K562 (cell line): ENCODE data around the gene AP2M1. TPM values are rescaled to one million over a fixed set of nuclear protein-coding genes. Genes with fewer than 3 reads are reported as not detected.

ENCODE experiments used
- ATAC-seq: fragments of 200-7000 bp; cut with Tn5 transposase; 3 replicates; pipeline ENCODE4 v1.9.1; 2020; ENCODE audit warnings: moderate library complexity
- BruUV-seq: library from RNA; stranded (reverse); fragments of 400-500 nt; replicated peaks from 2 replicates; lab custom pipeline; 2021; lab: Mats Ljungman, UMichigan
- CTCF ChIA-PET: fragments of 300-600 bp; formaldehyde crosslinking; extraction: SDS; loops from one replicate; lab custom pipeline; 2021; ENCODE audit warnings: low intra/inter-chr PET ratio; lab: Yijun Ruan, JAX
- POLR2A ChIA-PET: fragments of 300-600, 350-650 bp; sonication (Branson Sonifier 250); formaldehyde crosslinking; extraction: SDS; loops from one replicate; lab custom pipeline; 2021; ENCODE audit warnings: antibody characterized with exemption, inconsistent platforms; lab: Yijun Ruan, JAX
- DNase-seq, 4 experiments: peaks; one replicate each; pipeline versions ENCODE4 v3.0.0 to v3.0.0-alpha.2; 2011 to 2018; ENCODE audit warnings: low spot score in 3 of 4, mixed read lengths in 3 of 4; ENCODE audit errors: extremely low read depth in 1 of 4
- FAIRE-seq: peaks from 2 replicates; lab custom pipeline; 2011; peaks lifted over from hg19 to GRCh38; lab: Jason Lieb, UNC
- H2AFZ ChIP-seq: 2 replicates; pipeline ENCODE4 v1.6.0; 2011; ENCODE audit warnings: low read depth, low read length, control low read depth, inconsistent platforms
- H3K27ac ChIP-seq: fragments of 200-600 bp; 3 replicates; pipeline ENCODE4 v1.8.0; 2011; ENCODE audit warnings: low read depth, mild to moderate bottlenecking, control low read depth, inconsistent platforms, low read length, moderate library complexity, mixed read lengths; ENCODE audit errors: extremely low read depth
- H3K27me3 ChIP-seq, 2 experiments: fragments of 300-600 bp in 1 of 2; 2 replicates in 1 of 2; 3 replicates in 1 of 2; pipeline versions ENCODE4 v1.6.0 to v1.8.0; 2011; ENCODE audit warnings: inconsistent platforms in 2 of 2, low read length in 2 of 2, mild to moderate bottlenecking in 1 of 2, mixed read lengths in 1 of 2, moderate library complexity in 1 of 2; ENCODE audit not compliant: control insufficient read depth in 2 of 2, insufficient read depth in 2 of 2
- H3K36me3 ChIP-seq: fragments of 300-600 bp; 3 replicates; pipeline ENCODE4 v1.8.0; 2011; ENCODE audit warnings: mild to moderate bottlenecking, low read length, inconsistent platforms; ENCODE audit not compliant: control insufficient read depth, insufficient read depth
- H3K4me1 ChIP-seq, 2 experiments: fragments of 200-600 bp in 1 of 2; replicated peaks in 1 of 2; 2 replicates in 1 of 2; 3 replicates in 1 of 2; pipeline versions ENCODE4 v1.5.1 to v1.8.0; 2011; ENCODE audit warnings: inconsistent platforms in 2 of 2, low read length in 2 of 2, mild to moderate bottlenecking in 1 of 2, mixed read lengths in 1 of 2, moderate library complexity in 1 of 2; ENCODE audit not compliant: control insufficient read depth in 2 of 2, insufficient read depth in 2 of 2
- H3K4me2 ChIP-seq: 2 replicates; pipeline ENCODE4 v1.6.1; 2011; ENCODE audit warnings: low read length, control low read depth, inconsistent platforms, mixed read lengths; ENCODE audit not compliant: insufficient read depth
- H3K4me3 ChIP-seq: fragments of 200-600 bp; sonication (generic), shearing (Covaris generic); 2 replicates; pipeline ENCODE4 v1.5.1; 2016; ENCODE audit warnings: control low read depth, inconsistent platforms
- H3K79me2 ChIP-seq: fragments of 200-600 bp; 3 replicates; pipeline ENCODE4 v1.8.0; 2011; ENCODE audit warnings: low read length, inconsistent platforms; ENCODE audit not compliant: control insufficient read depth, insufficient read depth
- H3K9ac ChIP-seq, 2 experiments: 2 replicates each; pipeline versions ENCODE4 v1.6.0 to v1.6.1; 2011; ENCODE audit warnings: low read depth in 2 of 2, low read length in 2 of 2, control low read depth in 1 of 2, inconsistent platforms in 1 of 2, mild to moderate bottlenecking in 1 of 2, mixed read lengths in 1 of 2; ENCODE audit not compliant: insufficient read depth in 1 of 2
- H3K9me1 ChIP-seq: one replicate; pipeline ENCODE4 v1.6.0; 2011; ENCODE audit warnings: inconsistent platforms, mild to moderate bottlenecking, low read length, moderate library complexity; ENCODE audit not compliant: control insufficient read depth, insufficient read depth
- H3K9me3 ChIP-seq: replicated peaks from 2 replicates; pipeline ENCODE4 v1.5.1; 2011; ENCODE audit warnings: low read depth, low read length, inconsistent platforms; ENCODE audit not compliant: control insufficient read depth, insufficient read depth
- H4K20me1 ChIP-seq: replicated peaks from 2 replicates; pipeline ENCODE4 v1.6.1; 2011; ENCODE audit warnings: low read length, inconsistent platforms, mixed read lengths; ENCODE audit not compliant: control insufficient read depth, insufficient read depth
- HINFP ChIP-seq: fragments of 450-650 bp; conservative IDR thresholded peaks from 2 replicates; pipeline ENCODE4 v1.6.1; 2016; ENCODE audit warnings: missing genetic modification characterization, low read depth, mild to moderate bottlenecking, control low read depth, missing compliant biosample characterization
- HLTF ChIP-seq: fragments of 450-650 bp; IDR thresholded peaks from 2 replicates; pipeline ENCODE4 v1.6.1; 2016
- ILF3 ChIP-seq: fragments of 450-650 bp; IDR thresholded peaks from 2 replicates; pipeline ENCODE4 v1.6.1; 2018; ENCODE audit warnings: antibody characterized with exemption, mild to moderate bottlenecking, moderate library complexity, borderline replicate concordance
- MCM7 ChIP-seq, 2 experiments: fragments of 450-650 bp; IDR thresholded peaks; 2 replicates each; pipeline ENCODE4 v1.6.1; 2016 to 2018
- MLLT1 ChIP-seq, 2 experiments: fragments of 450-650 bp; IDR thresholded peaks; 2 replicates each; pipeline ENCODE4 v1.6.1; 2016
- NONO ChIP-seq, 2 experiments: fragments of 200-400 bp in 1 of 2; fragments of 450-650 bp in 1 of 2; formaldehyde crosslinking in 1 of 2; IDR thresholded peaks; 2 replicates each; pipeline ENCODE4 v1.6.1; 2017; ENCODE audit warnings: low read depth in 2 of 2, mild to moderate bottlenecking in 2 of 2, moderate library complexity in 2 of 2, low read length in 1 of 2
- PHTF2 ChIP-seq: fragments of 250-450 bp; sonication (Bioruptor Pico); IDR thresholded peaks from 2 replicates; pipeline ENCODE4 v1.5.0; 2021; ENCODE audit warnings: mild to moderate bottlenecking
- PYGO2 ChIP-seq: fragments of 450-650 bp; IDR thresholded peaks from 2 replicates; pipeline ENCODE4 v1.6.1; 2016; ENCODE audit warnings: mild to moderate bottlenecking, missing genetic modification characterization, moderate library complexity, missing compliant biosample characterization
- RBM15 ChIP-seq: fragments of 200-400 bp; formaldehyde crosslinking; IDR thresholded peaks from 2 replicates; pipeline ENCODE4 v1.6.1; 2018; ENCODE audit warnings: mild to moderate bottlenecking, low read length, moderate library complexity; ENCODE audit not compliant: insufficient read depth
- THRAP3 ChIP-seq: fragments of 450-650 bp; IDR thresholded peaks from 2 replicates; pipeline ENCODE4 v1.6.1; 2016; ENCODE audit warnings: mild to moderate bottlenecking, inconsistent platforms, borderline replicate concordance
- ZNF212 ChIP-seq: fragments of 450-650 bp; formaldehyde crosslinking; IDR thresholded peaks from 2 replicates; pipeline ENCODE4 v1.4.0; 2020; ENCODE audit warnings: mild to moderate bottlenecking
- ZNF224 ChIP-seq: sonication (generic); formaldehyde crosslinking; IDR thresholded peaks from 2 replicates; pipeline ENCODE4 v1.8.0; 2022; ENCODE audit warnings: mild to moderate bottlenecking, missing genetic modification reagents
- ZNF444 ChIP-seq: fragments of 250-450 bp; sonication (Bioruptor Pico); IDR thresholded peaks from 2 replicates; pipeline ENCODE4 v1.4.0; 2020; ENCODE audit warnings: mild to moderate bottlenecking, moderate library complexity
- ZNF717 ChIP-seq: fragments of 250-450 bp; sonication (Bioruptor Pico); IDR thresholded peaks from 2 replicates; pipeline ENCODE4 v1.5.0; 2021
- WGBS: fragments of 100-300 bp; shearing (Covaris generic); methylation state at CpG from one replicate; pipeline ENCODE4 v1.1.6; 2016; ENCODE audit warnings: low coverage, mixed read lengths; ENCODE audit not compliant: insufficient coverage; ENCODE audit errors: missing lambda C conversion rate; 5-methylcytosine and 5-hydroxymethylcytosine counted together
- in situ Hi-C: fragments of 300-500 bp; cut with MboI; formaldehyde crosslinking; loops from 4 replicates; pipeline ENCODE4 v1.15.0; 2018; ENCODE audit warnings: inconsistent platforms, mixed read lengths
- intact Hi-C: fragments of 100-400 bp; cut with micrococcal nuclease; formaldehyde crosslinking; loops from 2 replicates; pipeline ENCODE4 v1.14.2; 2022
- polyA plus RNA-seq, 8 experiments: library from polyadenylated mRNA; depleted of rRNA in 4 of 8; stranded (reverse) in 5 of 8; unstranded in 3 of 8; fragments of >200 nt; fragmentation: Nextera tagmentation in 2 of 8; fragmentation: Illumina TruSeq in 1 of 8; extraction: Ambion mirVana in 2 of 8; extraction: Trizol in 1 of 8; gene quantifications; 2 replicates each; pipeline versions ENCODE4 v1.2.1 to v1.2.3, GENCODE V29; 2011 to 2014; ENCODE audit warnings: inconsistent platforms in 1 of 8, missing spikeins in 1 of 8
- total RNA-seq, 7 experiments: library from RNA; depleted of rRNA in 6 of 7; stranded (reverse); fragments of >200 nt in 6 of 7; fragmentation: Illumina TruSeq in 2 of 7; extraction: Trizol in 2 of 7; gene quantifications; 2 replicates each; pipeline versions ENCODE4 v1.2.1 to v1.2.3, GENCODE V29; 2011 to 2021; ENCODE audit warnings: low replicate concordance in 1 of 7
- TF ChIP-seq, protein P1 (sequence below): sonication (generic); formaldehyde crosslinking; IDR thresholded peaks from 2 replicates; pipeline ENCODE4 v1.4.0; 2020; ENCODE audit warnings: mild to moderate bottlenecking, missing genetic modification reagents

Gene AP2M1
- total and polyA plus RNA-seq, 9 of the 15 experiments (the other 6 are each of a cell fraction or from before 2014, with no cell fraction given) = 118 to 505 (median 296) TPM

DNA sequence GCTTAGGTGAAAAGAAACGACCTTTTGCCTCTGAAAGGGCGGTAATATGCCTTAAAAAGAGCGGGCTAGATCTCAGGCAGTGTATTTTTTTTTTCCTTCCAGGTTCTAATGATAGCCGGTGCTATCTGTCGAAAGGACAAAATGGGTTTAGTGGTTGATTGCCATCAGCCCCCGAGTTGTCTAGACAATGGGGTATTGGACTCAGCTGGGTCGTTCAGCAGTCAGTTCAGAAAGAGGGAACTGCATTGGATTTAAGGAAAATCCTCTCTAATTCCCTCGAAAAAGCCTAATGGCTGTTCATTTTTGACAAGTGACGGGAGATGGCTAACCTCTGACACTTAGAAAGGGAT lies 38.8 kb upstream of the AP2M1 start (continued):
- TF ChIP-seq MCM7 (IDR thresholded peaks at IDR 0.05) = no peak

DNA sequence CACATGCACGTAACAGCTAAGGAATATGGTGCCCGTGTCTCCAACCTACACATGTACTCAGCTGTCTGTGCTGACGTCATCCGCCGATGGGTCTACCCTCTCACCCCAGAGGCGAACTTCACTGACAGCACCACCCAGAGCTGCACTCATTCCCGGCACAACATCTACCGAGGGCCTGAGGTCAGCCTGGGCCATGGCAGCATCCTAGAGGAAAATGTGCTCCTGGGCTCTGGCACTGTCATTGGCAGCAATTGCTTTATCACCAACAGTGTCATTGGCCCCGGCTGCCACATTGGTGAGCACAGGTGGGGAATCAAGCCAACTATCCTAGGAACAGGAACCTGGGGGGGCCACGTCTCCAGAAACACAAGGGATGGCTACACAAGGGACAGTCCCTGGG lies 34.2 kb upstream of the AP2M1 start:
- intact Hi-C loops (no loop called here), in situ Hi-C loops (no loop called here)
- Histone ChIP-seq H3K4me2 (no peak overlapping the region), H3K9me3 (no peaks in the 10 kb centered on the region), H3K9ac (no peak overlapping the region), H4K20me1 (no peaks in the 10 kb centered on the region), H3K27me3 (no peaks in the 10 kb centered on the region; a peak in 1 of 5 replicates), H3K27ac (no peak overlapping the region), H3K4me3 (no peak overlapping the region), H3K9me1 (peaks cover 2% of the 10 kb centered on the region), H3K79me2 (peaks cover 31% of the 10 kb centered on the region), H3K36me3 (peaks cover 86% of the 10 kb centered on the region), H2AFZ (no peak overlapping the region), H3K4me1 (peaks cover 0 to 4% of the 10 kb centered on the region in 2 experiments; a peak in 2 of 5 replicates)
- ATAC-seq (no peak), FAIRE-seq (no peak), DNase-seq (peak in 1 of 4 experiments; percentile 3)
- CTCF ChIA-PET = no interaction called here
- 97% methylated on average over 10 of the region's 10 CpGs for WGBS
- TF ChIP-seq NONO (IDR thresholded peaks at IDR 0.05; ENCODE audit: low read depth in 2 of 2, low read length in 1 of 2) = no peak
- no peak for TF ChIP-seq HLTF
- no peak for TF ChIP-seq ILF3
- no peak for TF ChIP-seq RBM15
- TF ChIP-seq, protein P1, sequence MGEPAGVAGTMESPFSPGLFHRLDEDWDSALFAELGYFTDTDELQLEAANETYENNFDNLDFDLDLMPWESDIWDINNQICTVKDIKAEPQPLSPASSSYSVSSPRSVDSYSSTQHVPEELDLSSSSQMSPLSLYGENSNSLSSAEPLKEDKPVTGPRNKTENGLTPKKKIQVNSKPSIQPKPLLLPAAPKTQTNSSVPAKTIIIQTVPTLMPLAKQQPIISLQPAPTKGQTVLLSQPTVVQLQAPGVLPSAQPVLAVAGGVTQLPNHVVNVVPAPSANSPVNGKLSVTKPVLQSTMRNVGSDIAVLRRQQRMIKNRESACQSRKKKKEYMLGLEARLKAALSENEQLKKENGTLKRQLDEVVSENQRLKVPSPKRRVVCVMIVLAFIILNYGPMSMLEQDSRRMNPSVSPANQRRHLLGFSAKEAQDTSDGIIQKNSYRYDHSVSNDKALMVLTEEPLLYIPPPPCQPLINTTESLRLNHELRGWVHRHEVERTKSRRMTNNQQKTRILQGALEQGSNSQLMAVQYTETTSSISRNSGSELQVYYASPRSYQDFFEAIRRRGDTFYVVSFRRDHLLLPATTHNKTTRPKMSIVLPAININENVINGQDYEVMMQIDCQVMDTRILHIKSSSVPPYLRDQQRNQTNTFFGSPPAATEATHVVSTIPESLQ (CRISPR knock-in tag) = no peak
- no peak for TF ChIP-seq ZNF444 (CRISPR knock-in tag)
- no peak for TF ChIP-seq HINFP (tag)
- no peak for TF ChIP-seq THRAP3
- no peak for TF ChIP-seq PHTF2 (CRISPR knock-in tag)
- no peak for TF ChIP-seq PYGO2
- TF ChIP-seq ZNF224 = no peak
- no peak for TF ChIP-seq ZNF717
- no peak for TF ChIP-seq MLLT1 (IDR thresholded peaks at IDR 0.05)
- TF ChIP-seq ZNF212 (CRISPR knock-in tag) = no peak
- POLR2A ChIA-PET = interaction anchor here (0.5 to 1.6 kb wide), 2 partner anchors 12 to 32 kb away, joined by 3 to 4 read pairs; no protein-coding TSS in a partner anchor
- no TSS peak for BruUV-seq
